IMR-90 (cell line): Measurements from ENCODE around the gene CADM3.

Experiments used
- CEBPB ChIP-seq: IDR thresholded peaks from 2 replicates; pipeline ENCODE4 v1.6.1; 2012; ENCODE audit warnings: low read depth, low read length, improper control_type of control experiment
- POLR2A ChIP-seq: IDR thresholded peaks from 2 replicates; pipeline ENCODE4 v1.6.1; 2012; ENCODE audit warnings: mild to moderate bottlenecking, low read depth, low read length
- TF ChIP-seq, protein P1 (sequence below): conservative IDR thresholded peaks from 2 replicates; pipeline ENCODE4 v1.5.1; 2012; ENCODE audit warnings: mild to moderate bottlenecking, low read depth, low read length, improper control_type of control experiment
- TF ChIP-seq, protein P2 (sequence below): fragments of 150-350 bp; IDR thresholded peaks from 2 replicates; pipeline ENCODE4 v1.6.1; 2017; ENCODE audit warnings: mild to moderate bottlenecking, antibody characterized with exemption, low read length, low read depth
- TF ChIP-seq, protein P3 (sequence below): fragments of 150-350 bp; IDR thresholded peaks from 2 replicates; pipeline ENCODE4 v1.6.1; 2016; ENCODE audit warnings: low read depth, mild to moderate bottlenecking, low read length, moderate library complexity, borderline replicate concordance

DNA sequence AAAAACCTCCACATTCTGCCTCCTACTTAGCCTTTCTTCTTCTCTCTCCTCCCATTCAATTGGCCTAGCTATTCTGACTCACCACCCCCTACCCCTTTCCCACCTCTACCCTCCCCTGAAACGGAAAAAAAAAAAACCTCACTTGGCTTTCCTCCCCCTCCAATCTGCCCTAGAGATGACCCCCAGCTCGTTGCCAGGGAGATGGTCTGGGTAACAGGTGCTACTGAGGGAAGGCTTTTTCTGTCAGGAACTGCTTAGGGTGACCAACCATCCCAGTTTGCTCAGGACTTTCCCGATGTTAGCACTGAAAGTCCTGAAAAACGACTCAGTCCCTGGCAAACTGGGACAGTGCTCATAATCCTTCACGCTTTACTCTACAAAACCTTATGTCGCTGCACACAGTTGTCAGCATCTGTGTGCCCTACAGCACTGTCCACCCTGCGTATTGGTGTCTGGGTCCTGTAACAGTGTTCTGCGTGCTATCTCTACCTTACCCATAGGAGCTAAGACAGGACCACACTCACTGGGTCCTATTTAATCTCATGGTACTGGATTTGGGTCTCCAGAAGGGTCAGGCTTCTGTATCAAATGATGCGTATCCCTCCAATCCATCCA, 7.7 kb upstream of the CADM3 start:
- TF ChIP-seq, protein P1, sequence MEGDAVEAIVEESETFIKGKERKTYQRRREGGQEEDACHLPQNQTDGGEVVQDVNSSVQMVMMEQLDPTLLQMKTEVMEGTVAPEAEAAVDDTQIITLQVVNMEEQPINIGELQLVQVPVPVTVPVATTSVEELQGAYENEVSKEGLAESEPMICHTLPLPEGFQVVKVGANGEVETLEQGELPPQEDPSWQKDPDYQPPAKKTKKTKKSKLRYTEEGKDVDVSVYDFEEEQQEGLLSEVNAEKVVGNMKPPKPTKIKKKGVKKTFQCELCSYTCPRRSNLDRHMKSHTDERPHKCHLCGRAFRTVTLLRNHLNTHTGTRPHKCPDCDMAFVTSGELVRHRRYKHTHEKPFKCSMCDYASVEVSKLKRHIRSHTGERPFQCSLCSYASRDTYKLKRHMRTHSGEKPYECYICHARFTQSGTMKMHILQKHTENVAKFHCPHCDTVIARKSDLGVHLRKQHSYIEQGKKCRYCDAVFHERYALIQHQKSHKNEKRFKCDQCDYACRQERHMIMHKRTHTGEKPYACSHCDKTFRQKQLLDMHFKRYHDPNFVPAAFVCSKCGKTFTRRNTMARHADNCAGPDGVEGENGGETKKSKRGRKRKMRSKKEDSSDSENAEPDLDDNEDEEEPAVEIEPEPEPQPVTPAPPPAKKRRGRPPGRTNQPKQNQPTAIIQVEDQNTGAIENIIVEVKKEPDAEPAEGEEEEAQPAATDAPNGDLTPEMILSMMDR = no peak
- TF ChIP-seq, protein P2, sequence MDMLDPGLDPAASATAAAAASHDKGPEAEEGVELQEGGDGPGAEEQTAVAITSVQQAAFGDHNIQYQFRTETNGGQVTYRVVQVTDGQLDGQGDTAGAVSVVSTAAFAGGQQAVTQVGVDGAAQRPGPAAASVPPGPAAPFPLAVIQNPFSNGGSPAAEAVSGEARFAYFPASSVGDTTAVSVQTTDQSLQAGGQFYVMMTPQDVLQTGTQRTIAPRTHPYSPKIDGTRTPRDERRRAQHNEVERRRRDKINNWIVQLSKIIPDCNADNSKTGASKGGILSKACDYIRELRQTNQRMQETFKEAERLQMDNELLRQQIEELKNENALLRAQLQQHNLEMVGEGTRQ = no peak
- TF ChIP-seq, protein P3, sequence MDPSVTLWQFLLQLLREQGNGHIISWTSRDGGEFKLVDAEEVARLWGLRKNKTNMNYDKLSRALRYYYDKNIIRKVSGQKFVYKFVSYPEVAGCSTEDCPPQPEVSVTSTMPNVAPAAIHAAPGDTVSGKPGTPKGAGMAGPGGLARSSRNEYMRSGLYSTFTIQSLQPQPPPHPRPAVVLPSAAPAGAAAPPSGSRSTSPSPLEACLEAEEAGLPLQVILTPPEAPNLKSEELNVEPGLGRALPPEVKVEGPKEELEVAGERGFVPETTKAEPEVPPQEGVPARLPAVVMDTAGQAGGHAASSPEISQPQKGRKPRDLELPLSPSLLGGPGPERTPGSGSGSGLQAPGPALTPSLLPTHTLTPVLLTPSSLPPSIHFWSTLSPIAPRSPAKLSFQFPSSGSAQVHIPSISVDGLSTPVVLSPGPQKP = no peak
- TF ChIP-seq POLR2A (no peak), CEBPB (no peak)
